ENCODE results near the gene CD24. TPM values are rescaled to one million over a fixed set of nuclear protein-coding genes. Genes with fewer than 3 reads are reported as not detected.

Gene CD24
- total and polyA plus RNA-seq, 2 of the 8 experiments (the other 6 are each of a cell fraction or from before 2014, with no cell fraction given): 2,134 to 2,327 TPM

- no peak overlapping the region for H3K18ac ChIP-seq (ENCODE audit: extremely low read depth, low read length)
- H4K5ac ChIP-seq (ENCODE audit: insufficient read length, low read depth, low read length): no peak overlapping the region
- H4K91ac ChIP-seq (replicated peaks; ENCODE audit: insufficient read length, low read length): no peak overlapping the region
- H3K27me3 ChIP-seq (replicated peaks in 1 of 4; ENCODE audit: control insufficient read depth in 3 of 4, extremely low read depth in 1 of 4, insufficient read depth in 3 of 4, low read length in 3 of 4): no peaks in the 10 kb centered on the region
- H4K20me1 ChIP-seq (replicated peaks in 1 of 2; ENCODE audit: control insufficient read depth in 1 of 2, insufficient read depth in 2 of 2, low read length in 2 of 2): peaks cover 4 to 10% of the 10 kb centered on the region in 2 experiments
- H3K36me3 ChIP-seq (ENCODE audit: control insufficient read depth in 2 of 4, insufficient read depth in 4 of 4, low read length in 3 of 4): peaks cover 6 to 32% (median 18%) of the 10 kb centered on the region in 4 experiments; a peak in 7 of 8 replicates
- H2BK12ac ChIP-seq (ENCODE audit: low read depth, low read length): no peak overlapping the region
- H2BK15ac ChIP-seq (ENCODE audit: low read length): no peak overlapping the region
- H3K4me3 ChIP-seq (ENCODE audit: extremely low read depth in 1 of 4, insufficient read depth in 2 of 4, low read depth in 3 of 4, low read length in 4 of 4): no peak overlapping the region
- no peaks in the 10 kb centered on the region; a peak in 1 of 4 replicates for H3K9me3 ChIP-seq (ENCODE audit: insufficient read depth in 2 of 2, low read depth in 1 of 2, low read length in 1 of 2)
- H3K4me1 ChIP-seq (replicated peaks in 1 of 4; ENCODE audit: control insufficient read depth in 3 of 4, insufficient read depth in 4 of 4, low read length in 3 of 4): no peaks in the 10 kb centered on the region
- ChIA-PET CTCF (ENCODE audit: partially characterized antibody) (interaction anchor here (1.1 to 1.5 kb wide), 5 partner anchors 9 to 629 kb away, joined by 3 to 4 read pairs (median 3); no protein-coding TSS in a partner anchor), POLR2A (ENCODE audit: partially characterized antibody) (interaction anchor here (0.5 to 1.6 kb wide), 11 partner anchors 9 to 512 kb away, joined by 3 to 5 read pairs (median 3); no protein-coding TSS in a partner anchor)
- H3K23ac ChIP-seq (ENCODE audit: insufficient read length): no peak overlapping the region
- 89% methylated on average over 9 of the region's 9 CpGs; no CpG with 5 or more reads in 1 of the 2 experiments for WGBS, 2 experiments (ENCODE audit: extremely low coverage in 1 of 2, insufficient coverage in 1 of 2, insufficient read length in 1 of 2, insufficient replicate concordance in 2 of 2, low coverage in 1 of 2, low lambda C conversion rate in 2 of 2, missing lambda C conversion rate in 1 of 2)
- peaks cover 9 to 22% of the 10 kb centered on the region in 2 experiments for H3K79me2 ChIP-seq (ENCODE audit: control insufficient read depth in 1 of 2, insufficient read depth in 2 of 2, low read length in 2 of 2)
- H4K8ac ChIP-seq (ENCODE audit: extremely low read depth, insufficient read depth, low read length): no peak overlapping the region
- no peak overlapping the region for H2BK120ac ChIP-seq (replicated peaks; ENCODE audit: low read depth, low read length)
- H3K79me1 ChIP-seq (ENCODE audit: low read depth, low read length): no peaks in the 10 kb centered on the region
- no peak overlapping the region for H2AK5ac ChIP-seq (ENCODE audit: low read depth, low read length)
- no peak overlapping the region for H2AFZ ChIP-seq (ENCODE audit: low read length)
- no peak overlapping the region for H3K56ac ChIP-seq (replicated peaks; ENCODE audit: insufficient read length, low read depth, low read length)
- H3K9ac ChIP-seq (replicated peaks in 1 of 4; ENCODE audit: extremely low read depth in 1 of 4, low read depth in 3 of 4, low read length in 3 of 4): no peak overlapping the region
- H2BK20ac ChIP-seq (ENCODE audit: low read length): no peak overlapping the region
- no peak overlapping the region for H3K4ac ChIP-seq (replicated peaks; ENCODE audit: insufficient read length, low read depth, low read length)
- H2BK5ac ChIP-seq (ENCODE audit: low read depth, low read length): no peak overlapping the region
- H3K4me2 ChIP-seq (ENCODE audit: insufficient read depth in 1 of 2, low read depth in 2 of 2, low read length in 2 of 2): no peak overlapping the region
- H3K27ac ChIP-seq (ENCODE audit: low read depth, low read length): no peak overlapping the region
- DNase-seq (ENCODE audit: low read depth in 1 of 2, low spot score in 2 of 2): no peak
- no peak for FAIRE-seq
- H3K23me2 ChIP-seq (ENCODE audit: low read depth, low read length): peaks cover 4% of the 10 kb centered on the region
- no peak overlapping the region for H3K14ac ChIP-seq (ENCODE audit: insufficient read length)
- TF ChIP-seq EGR1 (IDR thresholded peaks at IDR 0.05; ENCODE audit: borderline replicate concordance, low read depth, low read length): no peak
- no peak for TF ChIP-seq SP2 (IDR thresholded peaks at IDR 0.05; ENCODE audit: low read length)
- TF ChIP-seq SRF (IDR thresholded peaks at IDR 0.05; ENCODE audit: low read depth, low read length): no peak
- TF ChIP-seq SAP30 (IDR thresholded peaks at IDR 0.05; ENCODE audit: insufficient read depth, insufficient replicate concordance, low read length): no peak
- no peak for TF ChIP-seq MAFK (IDR thresholded peaks at IDR 0.05; ENCODE audit: low read depth, low read length)
- TF ChIP-seq KDM4A (IDR thresholded peaks at IDR 0.05; ENCODE audit: low read depth, low read length, severe bottlenecking): no peak
- peak; percentile 87 for TF ChIP-seq POLR2AphosphoS5 (IDR thresholded peaks at IDR 0.05; ENCODE audit: low read depth, low read length)
- TF ChIP-seq TBP (IDR thresholded peaks at IDR 0.05; ENCODE audit: low read depth, low read length): no peak
- no peak for TF ChIP-seq RBBP5 (IDR thresholded peaks at IDR 0.05; ENCODE audit: borderline replicate concordance, low read depth, low read length)
- no peak for TF ChIP-seq CHD2 (IDR thresholded peaks at IDR 0.05; ENCODE audit: low read length)
- no peak for TF ChIP-seq CREB1 (IDR thresholded peaks at IDR 0.05)
- TF ChIP-seq BACH1 (IDR thresholded peaks at IDR 0.05; ENCODE audit: low read length): no peak
- TF ChIP-seq FOSL1 (IDR thresholded peaks at IDR 0.05; ENCODE audit: insufficient read depth, low read depth, low read length): no peak
- TF ChIP-seq CBX8 (IDR thresholded peaks at IDR 0.05; ENCODE audit: borderline replicate concordance, low read depth, low read length): no peak
- TF ChIP-seq POLR2A (IDR thresholded peaks at IDR 0.05; ENCODE audit: control extremely low read depth in 1 of 2, low read depth in 2 of 2, low read length in 2 of 2): peak in 1 of 2 experiments; percentile 18; a peak in 1 of 3 replicates
These were observed 6.5 kb downstream of the CD24 start for GRCh38 chr6:106967936-106968555.

Measured in H1 (cell line).